ENCODE measurements around the gene SRRM3.

DNA sequence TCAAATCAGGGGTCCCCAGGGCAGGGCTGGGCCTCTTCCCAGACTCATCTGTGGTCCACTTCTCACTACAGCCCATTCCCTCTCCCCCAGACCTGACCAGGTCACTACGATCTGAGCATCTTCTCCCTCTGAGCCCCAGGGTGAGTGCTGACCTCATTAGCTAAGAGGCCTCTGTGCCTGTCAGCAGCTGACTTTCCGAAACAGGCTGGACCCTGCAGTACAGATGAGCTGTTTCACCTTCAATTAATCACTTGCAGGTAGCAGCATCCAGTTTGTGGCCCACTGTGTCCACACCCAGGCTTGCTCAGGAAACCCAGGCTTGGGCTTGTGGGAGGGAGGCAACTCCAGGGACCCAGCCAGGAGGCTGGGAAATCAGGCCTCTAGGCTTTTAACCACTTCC lies 24.3 kb downstream of the SRRM3 start:
- TF ChIP-seq SIN3A (IDR thresholded peaks at IDR 0.05; ENCODE audit: borderline replicate concordance, insufficient read depth, low read length) (no peak), POLR2AphosphoS5 (IDR thresholded peaks at IDR 0.05; ENCODE audit: low read depth, low read length) (no peak)
- TF ChIP-seq, protein P1, sequence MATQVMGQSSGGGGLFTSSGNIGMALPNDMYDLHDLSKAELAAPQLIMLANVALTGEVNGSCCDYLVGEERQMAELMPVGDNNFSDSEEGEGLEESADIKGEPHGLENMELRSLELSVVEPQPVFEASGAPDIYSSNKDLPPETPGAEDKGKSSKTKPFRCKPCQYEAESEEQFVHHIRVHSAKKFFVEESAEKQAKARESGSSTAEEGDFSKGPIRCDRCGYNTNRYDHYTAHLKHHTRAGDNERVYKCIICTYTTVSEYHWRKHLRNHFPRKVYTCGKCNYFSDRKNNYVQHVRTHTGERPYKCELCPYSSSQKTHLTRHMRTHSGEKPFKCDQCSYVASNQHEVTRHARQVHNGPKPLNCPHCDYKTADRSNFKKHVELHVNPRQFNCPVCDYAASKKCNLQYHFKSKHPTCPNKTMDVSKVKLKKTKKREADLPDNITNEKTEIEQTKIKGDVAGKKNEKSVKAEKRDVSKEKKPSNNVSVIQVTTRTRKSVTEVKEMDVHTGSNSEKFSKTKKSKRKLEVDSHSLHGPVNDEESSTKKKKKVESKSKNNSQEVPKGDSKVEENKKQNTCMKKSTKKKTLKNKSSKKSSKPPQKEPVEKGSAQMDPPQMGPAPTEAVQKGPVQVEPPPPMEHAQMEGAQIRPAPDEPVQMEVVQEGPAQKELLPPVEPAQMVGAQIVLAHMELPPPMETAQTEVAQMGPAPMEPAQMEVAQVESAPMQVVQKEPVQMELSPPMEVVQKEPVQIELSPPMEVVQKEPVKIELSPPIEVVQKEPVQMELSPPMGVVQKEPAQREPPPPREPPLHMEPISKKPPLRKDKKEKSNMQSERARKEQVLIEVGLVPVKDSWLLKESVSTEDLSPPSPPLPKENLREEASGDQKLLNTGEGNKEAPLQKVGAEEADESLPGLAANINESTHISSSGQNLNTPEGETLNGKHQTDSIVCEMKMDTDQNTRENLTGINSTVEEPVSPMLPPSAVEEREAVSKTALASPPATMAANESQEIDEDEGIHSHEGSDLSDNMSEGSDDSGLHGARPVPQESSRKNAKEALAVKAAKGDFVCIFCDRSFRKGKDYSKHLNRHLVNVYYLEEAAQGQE (IDR thresholded peaks at IDR 0.05; ENCODE audit: insufficient read depth in 1 of 2, low read depth in 2 of 2, low read length in 2 of 2) = no peak; a peak in 1 of 4 replicates
